Mammary epithelial cell (primary cell): ENCODE results near the gene RIPPLY3.

Experiments
- CTCF ChIP-seq, 2 donors: IDR thresholded peaks in 1 of 2; conservative IDR thresholded peaks in 1 of 2; 2 replicates each; pipeline ENCODE4 v1.5.1; 2011 to 2012; ENCODE audit warnings: inconsistent platforms in 2 of 2, low read length in 2 of 2, mild to moderate bottlenecking in 2 of 2, control low read depth in 1 of 2, low read depth in 1 of 2; ENCODE audit not compliant: insufficient read depth in 1 of 2; ENCODE audit errors: extremely low read depth in 1 of 2
- EZH2 ChIP-seq: IDR thresholded peaks from 2 replicates; pipeline ENCODE4 v1.6.1; 2012; ENCODE audit warnings: low read length, inconsistent platforms, borderline replicate concordance

DNA sequence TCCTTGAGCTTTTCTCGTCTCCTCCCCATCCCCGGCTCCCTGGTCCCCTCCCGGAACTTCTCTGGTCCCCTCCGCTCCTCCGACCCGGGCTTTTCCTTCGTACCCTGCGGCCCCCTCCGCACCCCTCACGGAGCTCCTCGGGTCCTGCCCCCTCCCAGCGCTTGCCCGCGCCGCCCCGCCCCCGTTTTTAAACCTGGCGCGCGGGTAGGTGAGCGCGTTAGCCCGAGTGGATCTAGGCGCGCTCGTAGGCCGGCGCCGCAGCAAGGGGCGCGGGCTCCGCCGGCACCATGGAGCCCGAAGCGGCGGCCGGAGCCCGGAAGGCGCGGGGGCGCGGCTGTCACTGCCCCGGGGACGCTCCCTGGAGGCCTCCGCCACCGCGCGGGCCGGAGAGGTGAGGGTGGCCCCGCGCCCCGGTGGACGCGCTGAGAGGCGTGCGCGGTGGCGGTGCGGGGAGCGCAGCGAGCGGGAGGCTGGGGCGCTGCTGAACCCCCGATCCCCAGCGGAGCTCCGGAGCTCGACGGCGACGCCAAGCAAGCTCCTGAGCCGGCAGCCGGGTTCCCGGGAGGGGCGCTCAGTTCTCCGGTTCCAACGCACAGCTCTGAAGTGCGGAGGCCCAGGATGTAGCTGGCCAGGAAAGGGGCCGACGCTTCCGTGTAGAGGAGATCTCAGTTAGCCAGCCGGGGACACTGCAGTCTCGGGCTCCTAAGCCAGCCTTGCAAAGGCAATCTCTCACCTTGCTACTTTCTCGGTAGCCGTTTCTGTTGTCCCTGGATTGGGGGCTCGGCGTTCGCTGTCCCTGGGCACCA, at the start of gene RIPPLY3:
- TF ChIP-seq CTCF (conservative IDR thresholded peaks at IDR 0.05 in 1 of 2, IDR thresholded peaks at IDR 0.05 in 1 of 2; ENCODE audit: extremely low read depth in 1 of 2, insufficient read depth in 1 of 2, low read depth in 1 of 2, low read length in 2 of 2) (no peak), EZH2 (no peak)
